Measurements from ENCODE around the gene GTPBP8. TPM values are rescaled to one million over a fixed set of nuclear protein-coding genes. Genes with fewer than 3 reads are reported as not detected.

The GTPBP8 gene
- total RNA-seq, 1 donor from 2014 or later = 25.2 TPM

GRCh38 chr3:112979244-112979832 is 11.4 kb upstream of the GTPBP8 start:
- no peak for DNase-seq (ENCODE audit: low spot score, unreplicated experiment)
- peaks cover 1% of the 10 kb centered on the region for H3K4me1 Mint-ChIP-seq (ENCODE audit: low read depth)
- H3K36me3 Mint-ChIP-seq (ENCODE audit: insufficient read depth) = no peaks in the 10 kb centered on the region
- no peak overlapping the region for H3K27ac Mint-ChIP-seq
- TF ChIP-seq CTCF (IDR thresholded peaks at IDR 0.05; ENCODE audit: unreplicated experiment) = peak; percentile 79
- no peaks in the 10 kb centered on the region for H3K9me3 Mint-ChIP-seq (ENCODE audit: low read depth)
- no peak overlapping the region for H3K4me3 Mint-ChIP-seq (ENCODE audit: low read depth)
- no peaks in the 10 kb centered on the region for H3K27me3 Mint-ChIP-seq

- no peak overlapping the region for H3K27ac Mint-ChIP-seq
Observed at GRCh38 chr3:112980080-112980479, 10.7 kb upstream of the GTPBP8 start.

GRCh38 chr3:112982710-112983109 is 8.1 kb upstream of the GTPBP8 start:
- H3K27ac Mint-ChIP-seq = no peak overlapping the region
- H3K27me3 Mint-ChIP-seq = no peaks in the 10 kb centered on the region
- H3K4me3 Mint-ChIP-seq (ENCODE audit: low read depth) = no peak overlapping the region
- H3K36me3 Mint-ChIP-seq (ENCODE audit: insufficient read depth) = no peaks in the 10 kb centered on the region
- peaks cover 1% of the 10 kb centered on the region for H3K4me1 Mint-ChIP-seq (ENCODE audit: low read depth)
- DNase-seq (ENCODE audit: low spot score, unreplicated experiment) = no peak
- no peaks in the 10 kb centered on the region for H3K9me3 Mint-ChIP-seq (ENCODE audit: low read depth)
- no peak for TF ChIP-seq CTCF (IDR thresholded peaks at IDR 0.05; ENCODE audit: unreplicated experiment)

More at GRCh38 chr3:112980080-112980479, 10.7 kb upstream of the GTPBP8 start:
- DNase-seq (ENCODE audit: low spot score, unreplicated experiment) = no peak
- no peaks in the 10 kb centered on the region for H3K9me3 Mint-ChIP-seq (ENCODE audit: low read depth)
- H3K4me1 Mint-ChIP-seq (ENCODE audit: low read depth) = peaks cover 1% of the 10 kb centered on the region
- no peak overlapping the region for H3K4me3 Mint-ChIP-seq (ENCODE audit: low read depth)
- H3K36me3 Mint-ChIP-seq (ENCODE audit: insufficient read depth) = no peaks in the 10 kb centered on the region
- TF ChIP-seq CTCF (IDR thresholded peaks at IDR 0.05; ENCODE audit: unreplicated experiment) = no peak
- no peaks in the 10 kb centered on the region for H3K27me3 Mint-ChIP-seq

- Mint-ChIP-seq H3K27ac (no peak overlapping the region), H3K4me1 (ENCODE audit: low read depth) (no peaks in the 10 kb centered on the region), H3K4me3 (ENCODE audit: low read depth) (no peak overlapping the region), H3K27me3 (no peaks in the 10 kb centered on the region), H3K9me3 (ENCODE audit: low read depth) (no peaks in the 10 kb centered on the region), H3K36me3 (ENCODE audit: insufficient read depth) (no peaks in the 10 kb centered on the region)
- no peak for TF ChIP-seq CTCF (IDR thresholded peaks at IDR 0.05; ENCODE audit: unreplicated experiment)
- DNase-seq (ENCODE audit: low spot score, unreplicated experiment) = no peak
Observed at GRCh38 chr3:112984485-112984884, 6.3 kb upstream of the GTPBP8 start.

- no peaks in the 10 kb centered on the region for H3K27me3 Mint-ChIP-seq
- H3K4me1 Mint-ChIP-seq (ENCODE audit: low read depth) = peaks cover 18% of the 10 kb centered on the region
- H3K36me3 Mint-ChIP-seq (ENCODE audit: insufficient read depth) = no peaks in the 10 kb centered on the region
- TF ChIP-seq CTCF (IDR thresholded peaks at IDR 0.05; ENCODE audit: unreplicated experiment) = no peak
- no peak overlapping the region for H3K27ac Mint-ChIP-seq
- H3K4me3 Mint-ChIP-seq (ENCODE audit: low read depth) = no peak overlapping the region
- no peak for DNase-seq (ENCODE audit: low spot score, unreplicated experiment)
- H3K9me3 Mint-ChIP-seq (ENCODE audit: low read depth) = no peaks in the 10 kb centered on the region
Observed at GRCh38 chr3:112987710-112988334, 3.0 kb upstream of the GTPBP8 start.

All from progenitor cell of endocrine pancreas (in vitro differentiated cells).